ENCODE results near the gene FAM89A. TPM values are rescaled to one million over a fixed set of nuclear protein-coding genes. Genes with fewer than 3 reads are reported as not detected.

FAM89A gene
- 10.2 to 15.4 TPM (median 15.0 TPM) in 5 replicates for total RNA-seq (2022; extraction: Qiagen RNA extraction)

GRCh38 chr1:231040019-231040799 is at the start of gene FAM89A:
FAM89A (minus strand) TSS chr1:231040254; CDS start chr1:231040211, 43 bp downstream.

GRCh38 chr1:230978491-230979388 is 61.3 kb downstream of the FAM89A start, which contains the start of the genes ARV1 and TTC13:
ARV1 (plus strand) TSS chr1:230979094; CDS start chr1:230979106, 12 bp downstream.
TTC13 (minus strand) TSS chr1:230978861; CDS start chr1:230978830, 31 bp downstream.

Other genes starting within 250 kb of the FAM89A start
- 17.6 to 20.3 TPM (median 18.4 TPM) in 5 replicates for gene C1orf198, start 171.7 kb downstream of the FAM89A start, total RNA-seq (2022; extraction: Qiagen RNA extraction)
- gene TTC13, start 61.4 kb downstream of the FAM89A start, total RNA-seq (2022; extraction: Qiagen RNA extraction) = 7.4 to 9.8 TPM (median 9.6 TPM) in 5 replicates
- 21.4 to 24.8 TPM (median 24.0 TPM) in 5 replicates for gene ARV1, start 61.2 kb downstream of the FAM89A start, total RNA-seq (2022; extraction: Qiagen RNA extraction)
- 0.07 to 0.17 TPM (median 0.12 TPM) in 5 replicates for gene TRIM67, start 121.8 kb upstream of the FAM89A start, total RNA-seq (2022; extraction: Qiagen RNA extraction)
- gene GNPAT, start 201.0 kb upstream of the FAM89A start, total RNA-seq (2022; extraction: Qiagen RNA extraction) = 32.9 to 42.2 TPM (median 35.1 TPM) in 5 replicates